Brain microvascular endothelial cell (primary cell): ENCODE measurements around the gene CAMK1D.

Source experiments
- DNase-seq: peaks from one replicate; pipeline ENCODE4 v3.0.0-alpha.2; 2020
- H3K27ac ChIP-seq: fragments of 250-450 bp; sonication (Bioruptor Pico); 2 replicates; pipeline ENCODE4 v1.5.1; 2020; ENCODE audit warnings: mild to moderate bottlenecking, moderate library complexity
- H3K27me3 ChIP-seq: fragments of 250-450 bp; sonication (Bioruptor Pico); replicated peaks from 2 replicates; pipeline ENCODE4 v1.5.1; 2020; ENCODE audit warnings: mild to moderate bottlenecking
- H3K36me3 ChIP-seq: fragments of 250-450 bp; sonication (Bioruptor Pico); replicated peaks from 2 replicates; pipeline ENCODE4 v1.5.1; 2020; ENCODE audit warnings: mild to moderate bottlenecking
- H3K4me3 ChIP-seq: 2 replicates; pipeline ENCODE4 v1.5.1; 2011; ENCODE audit warnings: low read depth, mild to moderate bottlenecking, control low read depth, low read length, moderate library complexity
- in situ Hi-C: cut with HindIII; loops from 2 replicates; pipeline ENCODE4 v1.10.0; 2017; ENCODE audit warnings: low sequenced_read_pairs, low pct_ligation_motif_present
- TF ChIP-seq, protein P1 (sequence below): IDR thresholded peaks from 2 replicates; pipeline ENCODE4 v1.5.1; 2011; ENCODE audit warnings: low read depth, mild to moderate bottlenecking, moderate library complexity, low read length, control low read depth, inconsistent platforms; ENCODE audit errors: missing control alignments

Gene CAMK1D

DNA sequence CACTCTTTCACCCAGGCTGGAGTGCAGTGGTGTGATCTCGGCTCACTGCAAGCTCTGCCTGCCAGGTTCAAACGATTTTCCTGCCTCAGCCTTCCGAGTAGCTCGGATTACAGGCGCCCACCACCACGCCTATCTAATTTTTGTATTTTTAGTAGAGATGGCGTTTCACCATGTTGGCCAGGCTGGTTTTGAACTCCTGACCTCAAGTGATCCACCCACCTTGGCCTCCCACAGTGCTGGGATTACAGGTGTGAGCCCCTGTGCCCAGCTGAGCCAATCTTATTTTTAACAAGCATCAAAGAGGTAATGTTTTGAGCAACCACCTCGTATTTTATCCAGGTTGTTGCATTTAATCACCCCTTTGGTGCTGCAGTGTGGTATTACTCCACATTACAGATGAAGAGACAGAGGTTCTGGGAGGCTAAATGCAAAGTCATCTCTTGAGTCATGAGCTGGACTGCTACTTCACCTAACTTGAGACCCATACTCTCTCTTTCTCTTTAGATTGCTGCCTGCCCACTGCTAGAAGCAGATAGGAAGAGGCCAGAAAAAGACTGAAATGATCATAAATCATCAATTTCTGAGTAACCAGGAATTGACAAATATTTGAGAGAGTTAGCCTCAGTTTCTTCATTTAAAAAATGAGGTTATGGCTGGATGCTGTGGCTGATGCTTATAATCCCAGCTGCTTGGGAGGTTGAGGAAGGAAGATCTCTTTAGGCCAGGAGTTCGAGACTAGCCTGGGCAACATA, 116.2 kb downstream of the CAMK1D start:
- in situ Hi-C loops: no loop called here
- Histone ChIP-seq H3K27ac (no peak overlapping the region), H3K27me3 (no peaks in the 10 kb centered on the region), H3K36me3 (no peaks in the 10 kb centered on the region), H3K4me3 (no peak overlapping the region)
- no peak for DNase-seq
- TF ChIP-seq, protein P1, sequence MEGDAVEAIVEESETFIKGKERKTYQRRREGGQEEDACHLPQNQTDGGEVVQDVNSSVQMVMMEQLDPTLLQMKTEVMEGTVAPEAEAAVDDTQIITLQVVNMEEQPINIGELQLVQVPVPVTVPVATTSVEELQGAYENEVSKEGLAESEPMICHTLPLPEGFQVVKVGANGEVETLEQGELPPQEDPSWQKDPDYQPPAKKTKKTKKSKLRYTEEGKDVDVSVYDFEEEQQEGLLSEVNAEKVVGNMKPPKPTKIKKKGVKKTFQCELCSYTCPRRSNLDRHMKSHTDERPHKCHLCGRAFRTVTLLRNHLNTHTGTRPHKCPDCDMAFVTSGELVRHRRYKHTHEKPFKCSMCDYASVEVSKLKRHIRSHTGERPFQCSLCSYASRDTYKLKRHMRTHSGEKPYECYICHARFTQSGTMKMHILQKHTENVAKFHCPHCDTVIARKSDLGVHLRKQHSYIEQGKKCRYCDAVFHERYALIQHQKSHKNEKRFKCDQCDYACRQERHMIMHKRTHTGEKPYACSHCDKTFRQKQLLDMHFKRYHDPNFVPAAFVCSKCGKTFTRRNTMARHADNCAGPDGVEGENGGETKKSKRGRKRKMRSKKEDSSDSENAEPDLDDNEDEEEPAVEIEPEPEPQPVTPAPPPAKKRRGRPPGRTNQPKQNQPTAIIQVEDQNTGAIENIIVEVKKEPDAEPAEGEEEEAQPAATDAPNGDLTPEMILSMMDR: no peak

DNA sequence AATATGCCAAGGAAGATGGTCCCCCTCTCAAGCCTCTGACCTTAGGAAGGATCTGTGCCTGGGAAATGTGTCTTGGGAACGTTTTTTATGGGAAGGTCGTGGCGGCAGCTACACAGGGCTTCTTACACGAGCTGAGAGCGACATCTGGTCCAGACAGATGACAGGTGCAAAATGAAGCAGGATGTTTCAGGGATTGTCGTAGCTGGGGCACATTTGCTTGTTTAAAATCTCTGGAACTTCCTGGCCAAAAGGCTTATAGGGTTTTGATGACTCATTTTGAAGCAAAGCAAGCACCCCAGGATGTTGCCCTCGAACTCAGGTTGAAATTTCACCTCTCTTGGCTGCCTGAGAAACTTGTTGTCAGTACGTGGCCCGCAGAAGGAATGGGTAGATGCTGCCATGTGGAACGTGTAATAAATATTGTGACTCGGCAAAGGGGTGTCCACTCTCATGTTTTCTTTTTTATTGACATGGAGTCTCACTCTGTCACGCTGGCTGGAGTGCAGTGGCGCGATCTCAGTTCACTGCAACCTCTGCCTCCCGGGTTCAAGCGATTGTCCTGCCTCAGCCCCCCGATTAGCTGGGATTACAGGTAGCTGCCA, 117.5 kb downstream of the CAMK1D start:
- H3K27me3 ChIP-seq: no peaks in the 10 kb centered on the region
- H3K27ac ChIP-seq: no peak overlapping the region
- DNase-seq: peak; percentile 27
- no peak overlapping the region for H3K4me3 ChIP-seq
- no peaks in the 10 kb centered on the region for H3K36me3 ChIP-seq
- TF ChIP-seq, protein P1: no peak
- in situ Hi-C loops: no loop called here

DNA sequence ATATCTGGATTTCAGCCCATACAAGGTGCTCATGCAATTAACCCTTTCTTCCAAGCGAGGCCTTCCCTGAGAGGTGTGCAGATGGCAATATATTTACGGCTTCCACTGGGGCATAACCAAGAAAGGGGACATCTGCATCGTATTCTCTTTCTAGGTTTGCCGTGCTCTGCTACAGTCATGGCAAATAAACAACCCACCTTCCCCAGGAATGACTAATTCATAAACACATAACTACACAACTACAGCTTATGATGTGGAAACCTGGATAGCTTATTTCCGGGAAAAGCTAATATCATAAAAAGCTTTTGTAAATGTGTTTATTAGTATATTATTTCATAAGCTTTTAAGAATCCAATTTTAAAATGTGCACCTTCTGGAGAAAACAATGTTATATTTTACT, 120.0 kb downstream of the CAMK1D start:
- Histone ChIP-seq H3K27ac (no peak overlapping the region), H3K36me3 (no peaks in the 10 kb centered on the region), H3K4me3 (no peak overlapping the region), H3K27me3 (no peaks in the 10 kb centered on the region)
- in situ Hi-C loops: no loop called here
- TF ChIP-seq, protein P1: no peak
- no peak for DNase-seq

DNA sequence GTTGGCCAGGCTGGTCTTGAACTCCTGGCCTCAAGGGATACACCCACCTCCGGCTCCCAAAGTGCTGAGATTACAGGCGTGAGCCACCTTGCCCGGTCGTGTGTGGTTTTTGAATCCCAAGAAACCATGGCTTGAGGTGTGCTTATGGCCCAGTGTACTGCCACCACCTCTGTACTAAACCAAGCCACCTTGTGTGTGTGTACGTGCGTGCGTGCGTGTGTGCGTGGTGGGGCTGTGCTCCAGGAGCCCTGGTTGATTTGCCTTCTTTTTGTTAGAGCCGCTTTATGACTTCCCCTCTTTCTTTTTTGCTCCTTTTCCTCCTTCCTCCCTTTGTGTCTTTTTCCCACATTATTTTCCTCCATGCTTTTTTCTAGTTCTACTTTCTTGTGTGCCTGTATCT, 121.4 kb downstream of the CAMK1D start:
- H3K4me3 ChIP-seq: no peak overlapping the region
- no peak for DNase-seq
- no peaks in the 10 kb centered on the region for H3K36me3 ChIP-seq
- no peak overlapping the region for H3K27ac ChIP-seq
- in situ Hi-C loops: no loop called here
- TF ChIP-seq, protein P1: no peak
- H3K27me3 ChIP-seq: no peaks in the 10 kb centered on the region

DNA sequence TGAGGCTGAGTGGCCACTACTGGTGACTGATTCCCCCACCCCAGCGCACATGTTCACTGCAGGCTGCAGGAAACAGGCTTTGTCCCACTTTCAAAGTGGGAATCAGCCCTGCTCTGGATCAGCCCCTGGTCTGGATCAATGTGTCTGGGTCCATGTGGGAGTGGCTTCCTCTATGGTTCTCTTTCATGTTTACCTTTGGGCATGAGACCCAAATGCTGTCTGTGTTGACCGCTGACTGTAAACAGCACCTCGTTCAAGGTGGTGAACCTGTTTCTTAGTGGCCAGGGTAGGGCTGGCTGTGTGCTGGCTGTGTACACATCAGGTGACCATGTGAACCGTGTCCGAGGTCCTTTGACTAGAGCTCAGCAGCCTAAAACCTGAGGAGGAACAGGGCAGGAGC, 121.8 kb downstream of the CAMK1D start:
- H3K27ac ChIP-seq: no peak overlapping the region
- H3K4me3 ChIP-seq: no peak overlapping the region
- no peaks in the 10 kb centered on the region for H3K27me3 ChIP-seq
- TF ChIP-seq, protein P1: no peak
- no peaks in the 10 kb centered on the region for H3K36me3 ChIP-seq
- in situ Hi-C loops: no loop called here
- no peak for DNase-seq
